CD4-positive, alpha-beta T cell treated with Interleukin-4 for 4 hours (primary cell): ENCODE data around the gene ERCC6.
A peak's percentile ranks its signal among the peaks of the same experiment; 100 is the strongest.

Experiments used
- DNase-seq: peaks from one replicate; pipeline ENCODE4 v3.0.0-alpha.2; 2020

Gene ERCC6

DNA sequence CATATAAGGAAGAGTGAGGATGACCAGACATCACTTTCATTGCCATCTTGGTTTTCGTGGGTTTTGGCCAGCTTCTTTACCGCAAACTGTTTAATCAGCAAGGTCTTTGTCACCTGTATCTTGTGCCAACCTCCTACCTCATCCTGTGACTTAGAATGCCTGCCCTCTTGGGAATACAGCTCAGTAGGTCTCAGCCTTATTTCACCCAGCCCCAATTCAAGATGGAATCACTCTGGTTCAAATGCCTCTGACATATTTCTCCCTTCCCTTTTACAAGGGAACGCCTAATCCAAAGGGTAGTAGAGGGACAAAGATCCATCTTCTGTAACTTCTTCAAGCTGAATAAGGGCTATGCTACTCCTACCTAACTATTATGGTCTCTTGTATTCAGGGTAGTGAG, 4.7 kb upstream of the ERCC6 start:
- DNase-seq = no peak

- no peak for DNase-seq
These were observed 3.4 kb upstream of the ERCC6 start for GRCh38 chr10:49542353-49542752.

- DNase-seq = no peak
These were observed 2.8 kb upstream of the ERCC6 start for GRCh38 chr10:49541762-49542161.

DNA sequence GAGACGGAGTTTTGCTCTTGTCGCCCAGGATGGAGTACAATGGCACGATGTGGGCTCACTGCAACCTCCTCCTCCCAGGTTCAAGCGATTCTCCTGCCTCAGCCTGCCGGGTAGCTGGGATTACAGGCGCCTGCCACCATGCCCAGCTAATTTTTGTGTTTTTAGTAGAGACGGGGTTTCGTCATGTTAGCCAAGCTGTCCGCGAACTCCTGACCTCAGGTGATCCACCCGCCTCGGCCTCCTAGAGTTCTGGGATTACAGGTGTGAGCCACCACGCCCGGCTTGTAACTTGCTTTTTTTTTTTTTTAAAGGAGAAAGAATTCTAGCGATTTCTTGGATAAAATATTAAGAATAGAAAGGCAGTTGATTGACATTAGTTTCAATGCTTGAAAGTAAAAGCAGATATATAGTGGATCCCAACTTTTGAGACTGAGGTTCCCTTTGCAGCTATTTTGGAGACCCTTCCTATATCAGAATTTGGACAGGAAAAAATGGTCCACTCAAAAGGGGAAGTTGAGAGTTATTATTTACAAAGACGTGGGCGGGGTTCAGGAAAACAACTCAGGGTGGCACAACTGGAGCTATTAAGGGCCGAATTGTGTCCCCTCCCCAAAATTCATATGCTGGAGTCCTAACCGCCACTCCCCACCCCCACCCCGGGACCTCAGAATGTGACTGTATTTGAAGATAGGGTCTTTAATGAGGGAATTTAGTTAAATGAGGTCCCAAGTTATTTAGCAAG, 1.3 kb upstream of the ERCC6 start:
- no peak for DNase-seq

- DNase-seq = peak; percentile 30
These were observed 482 bp upstream of the ERCC6 start for GRCh38 chr10:49539320-49539885.

GRCh38 chr10:49534670-49535381, 4.1 kb downstream of the ERCC6 start:
- DNase-seq = peak; percentile 8

DNA sequence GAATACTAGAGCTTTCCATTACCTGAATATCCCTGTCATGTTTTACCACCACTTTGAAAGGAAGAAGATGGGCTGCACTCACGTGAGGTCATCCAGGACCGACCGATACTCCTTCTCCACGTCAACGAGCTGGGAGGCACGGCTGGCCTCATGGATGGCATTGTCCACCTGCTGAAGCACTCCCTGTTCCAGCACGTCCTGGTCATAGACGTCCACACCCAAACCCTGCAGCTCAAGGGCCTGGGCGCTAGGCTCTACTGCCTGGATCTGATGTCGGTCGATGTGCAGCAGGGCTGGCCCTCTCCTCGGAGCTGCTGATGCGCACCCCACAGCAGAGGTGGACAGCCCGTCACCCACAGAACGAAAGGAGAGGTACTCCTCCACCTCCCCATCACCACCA, 6.5 kb downstream of the ERCC6 start:
- DNase-seq = no peak

GRCh38 chr10:49528977-49529506, 9.9 kb downstream of the ERCC6 start:
- DNase-seq = no peak

DNA sequence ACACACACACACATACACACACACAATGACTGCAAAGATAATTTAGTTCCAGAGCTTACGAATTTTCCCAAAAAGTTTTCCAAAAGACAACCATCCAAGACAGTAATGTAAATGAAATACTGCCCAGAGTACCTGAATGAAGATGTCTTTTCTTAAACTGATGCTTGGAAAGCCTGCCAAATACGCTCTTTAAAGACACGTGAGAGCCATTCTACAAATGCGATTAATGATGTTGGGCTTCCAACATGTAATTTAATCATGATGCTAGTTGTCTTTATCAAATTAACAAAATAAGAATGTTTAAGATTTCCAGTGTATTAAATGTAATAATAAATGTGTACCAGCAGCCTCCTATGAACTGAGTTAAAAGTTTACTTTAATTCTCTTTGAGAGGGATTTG, 11.1 kb downstream of the ERCC6 start:
- no peak for DNase-seq

GRCh38 chr10:49527061-49527460, 11.9 kb downstream of the ERCC6 start:
- DNase-seq = no peak

DNA sequence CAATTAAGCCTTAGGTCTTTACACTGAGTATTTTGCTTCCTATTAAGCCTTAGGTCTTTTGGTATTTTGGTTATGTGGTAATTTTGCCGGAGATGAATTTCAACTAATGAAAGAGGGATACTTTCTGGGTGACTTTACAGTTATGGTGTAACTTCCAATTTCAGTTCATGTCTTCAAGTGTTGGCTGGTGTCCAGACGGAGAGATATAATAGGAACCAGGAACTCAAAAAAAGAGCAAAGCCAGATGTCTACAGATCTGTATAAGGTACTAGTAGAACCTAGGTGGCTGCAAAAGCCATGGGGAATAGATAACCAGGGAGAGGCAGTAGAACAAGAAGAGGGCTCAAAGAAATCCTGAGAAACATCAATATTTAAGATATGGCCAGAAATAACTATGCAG, 12.3 kb downstream of the ERCC6 start:
- DNase-seq = no peak

DNA sequence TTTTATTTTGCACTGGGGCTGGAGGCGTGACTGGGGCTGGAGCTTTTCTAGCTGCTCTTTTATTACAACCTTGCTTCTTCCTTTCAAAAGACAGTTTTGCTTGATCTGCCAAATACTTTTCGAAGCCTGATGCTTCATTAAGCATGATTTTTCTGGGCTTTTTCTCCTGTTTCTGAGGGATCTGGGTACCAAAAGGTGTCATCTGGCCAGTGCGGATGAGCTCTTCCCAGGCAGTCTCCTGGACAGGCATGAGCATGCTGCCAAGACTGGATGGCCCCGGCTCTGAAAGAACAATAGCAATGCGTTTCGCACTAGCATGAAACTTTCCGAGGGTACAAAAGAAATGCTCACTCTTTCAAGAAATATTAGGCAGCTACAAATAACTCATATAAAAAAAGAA, 14.4 kb downstream of the ERCC6 start:
- no peak for DNase-seq

GRCh38 chr10:49523301-49523700, 15.6 kb downstream of the ERCC6 start:
- no peak for DNase-seq

- DNase-seq = no peak
These were observed 17.9 kb downstream of the ERCC6 start for GRCh38 chr10:49521062-49521461.

GRCh38 chr10:49520122-49520775, 18.7 kb downstream of the ERCC6 start:
- DNase-seq = no peak

GRCh38 chr10:49519717-49520116, 19.2 kb downstream of the ERCC6 start:
- DNase-seq = no peak

GRCh38 chr10:49518982-49519578, 19.8 kb downstream of the ERCC6 start:
- DNase-seq = peak; percentile 49

GRCh38 chr10:49518566-49518965, 20.4 kb downstream of the ERCC6 start:
- DNase-seq = no peak

GRCh38 chr10:49516216-49516970, 22.5 kb downstream of the ERCC6 start:
- no peak for DNase-seq

DNA sequence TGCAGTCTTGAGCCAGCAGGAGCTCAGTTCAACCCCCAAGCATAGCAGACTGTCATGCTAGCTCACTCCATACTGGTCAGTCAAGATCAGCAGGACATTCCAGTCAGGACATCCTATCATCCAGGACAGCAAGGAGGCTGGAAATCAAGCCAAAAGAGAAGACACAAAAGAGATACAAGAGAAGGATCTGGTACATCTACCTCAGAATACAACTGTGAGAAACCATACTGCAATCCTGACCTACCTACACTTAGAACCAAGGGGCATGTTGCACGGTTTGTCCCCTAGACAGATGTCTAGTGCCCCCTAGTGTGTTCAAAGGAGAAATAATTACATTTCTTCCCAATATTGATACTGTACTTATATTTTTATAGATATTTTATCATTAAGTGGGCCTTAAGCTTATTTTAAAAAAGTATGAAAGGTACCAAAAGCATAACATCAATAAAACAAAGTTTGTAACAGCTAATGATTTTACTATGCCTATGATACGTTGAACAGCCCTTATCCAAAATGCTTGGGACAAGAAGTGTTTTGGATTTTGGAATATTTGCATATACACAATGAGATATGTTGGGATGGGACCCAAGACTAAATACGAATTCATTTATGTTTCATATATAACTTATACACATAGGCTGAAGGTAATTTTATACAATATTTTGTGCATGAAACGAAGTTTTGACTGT, 26.7 kb downstream of the ERCC6 start:
- DNase-seq = peak; percentile 53

DNA sequence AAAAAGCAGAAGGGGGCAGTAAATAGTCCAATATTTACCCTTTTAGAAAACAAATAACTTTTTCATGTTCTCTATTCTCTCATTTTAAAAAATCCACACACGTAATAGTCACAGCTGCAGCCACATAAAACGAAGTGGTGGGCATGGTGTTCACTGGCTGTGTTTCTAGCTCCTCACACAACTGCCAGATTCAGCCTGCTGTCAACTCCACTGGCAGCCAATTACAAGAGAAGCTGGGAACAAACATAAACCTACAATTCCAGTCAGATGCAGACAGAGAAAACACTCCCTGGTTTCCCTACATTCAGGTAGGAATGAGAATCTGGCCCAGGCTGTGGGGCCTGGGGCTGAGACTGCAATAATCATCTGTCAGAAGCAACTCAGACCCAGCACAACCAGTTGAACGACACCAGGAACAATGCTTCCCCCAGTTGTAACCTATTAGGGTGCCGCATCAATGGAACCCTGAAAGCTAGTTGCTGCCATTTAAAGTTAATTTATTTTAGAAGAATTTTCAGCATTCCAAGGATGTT, 29.1 kb downstream of the ERCC6 start:
- DNase-seq = no peak
